IPS DF 6.9 (cell line): ENCODE measurements around the gene HOXA9.

ENCODE experiments used
- DNase-seq: peaks from one replicate; pipeline ENCODE4 v3.0.0-alpha.2; 2013; ENCODE audit warnings: low read depth, low spot score
- H3K27ac ChIP-seq: one replicate; pipeline ENCODE4 v1.5.1; 2013; ENCODE audit warnings: low read length, control low read depth
- H3K27me3 ChIP-seq: 2 replicates; pipeline ENCODE4 v1.6.1; 2013; ENCODE audit warnings: mild to moderate bottlenecking, low read length; ENCODE audit not compliant: control insufficient read depth, insufficient read depth
- H3K36me3 ChIP-seq: 2 replicates; pipeline ENCODE4 v1.6.1; 2013; ENCODE audit warnings: low read length; ENCODE audit not compliant: control insufficient read depth, insufficient read depth
- H3K4me1 ChIP-seq: 2 replicates; pipeline ENCODE4 v1.6.1; 2013; ENCODE audit warnings: low read length; ENCODE audit not compliant: control insufficient read depth, insufficient read depth
- H3K4me3 ChIP-seq: 2 replicates; pipeline ENCODE4 v1.5.1; 2013; ENCODE audit warnings: mild to moderate bottlenecking, low read length
- H3K9me3 ChIP-seq: 2 replicates; pipeline ENCODE4 v1.6.1; 2013; ENCODE audit warnings: low read length, inconsistent platforms; ENCODE audit not compliant: control insufficient read depth, insufficient read depth
- WGBS: extraction: QIAGEN DNeasy Blood & Tissue Kit; methylation state at CpG from one replicate; pipeline ENCODE4 v1.1.7; 2013; ENCODE audit warnings: mixed read lengths, missing lambda C conversion rate; ENCODE audit not compliant: insufficient read length, insufficient coverage; 5-methylcytosine and 5-hydroxymethylcytosine counted together

The HOXA9 gene

GRCh38 chr7:27179503-27180430 lies 14.4 kb upstream of the HOXA9 start:
- H3K4me3 ChIP-seq = no peak overlapping the region
- no peak overlapping the region for H3K27ac ChIP-seq
- no peaks in the 10 kb centered on the region for H3K36me3 ChIP-seq
- H3K4me1 ChIP-seq = peaks cover 1% of the 10 kb centered on the region; the same call in 1 of the 2 replicates
- no peak for DNase-seq
- H3K27me3 ChIP-seq = peaks cover 97% of the 10 kb centered on the region
- WGBS = no CpG with 5 or more reads among the region's 56 CpGs
- no peaks in the 10 kb centered on the region for H3K9me3 ChIP-seq

GRCh38 chr7:27179030-27179429 lies 13.7 kb upstream of the HOXA9 start:
- no peak for DNase-seq
- H3K4me1 ChIP-seq = peaks cover 1% of the 10 kb centered on the region; the same call in 1 of the 2 replicates
- H3K4me3 ChIP-seq = no peak overlapping the region
- no CpG with 5 or more reads among the region's 14 CpGs for WGBS
- no peaks in the 10 kb centered on the region for H3K9me3 ChIP-seq
- H3K27ac ChIP-seq = no peak overlapping the region
- no peaks in the 10 kb centered on the region for H3K36me3 ChIP-seq
- peaks cover 98% of the 10 kb centered on the region for H3K27me3 ChIP-seq

GRCh38 chr7:27178366-27178765 lies 13.0 kb upstream of the HOXA9 start:
- Histone ChIP-seq H3K9me3 (no peaks in the 10 kb centered on the region), H3K36me3 (no peaks in the 10 kb centered on the region), H3K4me1 (peaks cover 2% of the 10 kb centered on the region; the same call in 1 of the 2 replicates), H3K27me3 (peaks cover 98% of the 10 kb centered on the region), H3K27ac (no peak overlapping the region), H3K4me3 (no peak overlapping the region)
- no peak for DNase-seq
- WGBS = no CpG with 5 or more reads among the region's 6 CpGs

- no peak for DNase-seq
- Histone ChIP-seq H3K27me3 (peaks cover 98% of the 10 kb centered on the region), H3K4me3 (no peak overlapping the region), H3K4me1 (peaks cover 4% of the 10 kb centered on the region; the same call in 1 of the 2 replicates), H3K9me3 (no peaks in the 10 kb centered on the region), H3K36me3 (no peaks in the 10 kb centered on the region), H3K27ac (no peak overlapping the region)
- no CpG with 5 or more reads among the region's 5 CpGs for WGBS
Observed at GRCh38 chr7:27177795-27178320, 12.5 kb upstream of the HOXA9 start.

- WGBS = no CpG with 5 or more reads among the region's 22 CpGs
- Histone ChIP-seq H3K4me3 (no peak overlapping the region), H3K27ac (no peak overlapping the region), H3K9me3 (no peaks in the 10 kb centered on the region), H3K27me3 (peaks cover 98% of the 10 kb centered on the region), H3K36me3 (no peaks in the 10 kb centered on the region), H3K4me1 (peaks cover 4% of the 10 kb centered on the region; the same call in 1 of the 2 replicates)
- no peak for DNase-seq
Observed at GRCh38 chr7:27176962-27177794, 11.8 kb upstream of the HOXA9 start.

- Histone ChIP-seq H3K9me3 (no peaks in the 10 kb centered on the region), H3K4me1 (peaks cover 4% of the 10 kb centered on the region; the same call in 1 of the 2 replicates), H3K4me3 (no peak overlapping the region), H3K27me3 (peaks cover 98% of the 10 kb centered on the region), H3K36me3 (no peaks in the 10 kb centered on the region), H3K27ac (no peak overlapping the region)
- no CpG with 5 or more reads among the region's 3 CpGs for WGBS
- no peak for DNase-seq
Observed at GRCh38 chr7:27176524-27176845, 11.1 kb upstream of the HOXA9 start.

GRCh38 chr7:27175626-27176523 lies 10.5 kb upstream of the HOXA9 start:
- no peaks in the 10 kb centered on the region for H3K36me3 ChIP-seq
- no peak overlapping the region for H3K27ac ChIP-seq
- WGBS = no CpG with 5 or more reads among the region's 40 CpGs
- peaks cover 4% of the 10 kb centered on the region; the same call in 1 of the 2 replicates for H3K4me1 ChIP-seq
- no peak overlapping the region for H3K4me3 ChIP-seq
- DNase-seq = no peak
- peaks cover 97% of the 10 kb centered on the region for H3K27me3 ChIP-seq
- no peaks in the 10 kb centered on the region for H3K9me3 ChIP-seq

GRCh38 chr7:27174874-27175625 lies 9.7 kb upstream of the HOXA9 start:
- Histone ChIP-seq H3K27me3 (peaks cover 92% of the 10 kb centered on the region), H3K4me1 (peaks cover 4% of the 10 kb centered on the region; the same call in 1 of the 2 replicates), H3K27ac (no peak overlapping the region), H3K4me3 (no peak overlapping the region), H3K36me3 (no peaks in the 10 kb centered on the region), H3K9me3 (no peaks in the 10 kb centered on the region)
- DNase-seq = no peak
- WGBS = no CpG with 5 or more reads among the region's 12 CpGs
